K562 (cell line): ENCODE measurements around the gene PBX1. TPM values are rescaled to one million over a fixed set of nuclear protein-coding genes. Genes with fewer than 3 reads are reported as not detected.

Experiments used
- ATAC-seq: fragments of 200-7000 bp; cut with Tn5 transposase; 3 replicates; pipeline ENCODE4 v1.9.1; 2020; ENCODE audit warnings: moderate library complexity
- BruUV-seq: library from RNA; stranded (reverse); fragments of 400-500 nt; replicated peaks from 2 replicates; lab custom pipeline; 2021; lab: Mats Ljungman, UMichigan
- CTCF ChIA-PET: fragments of 300-600 bp; formaldehyde crosslinking; extraction: SDS; loops from one replicate; lab custom pipeline; 2021; ENCODE audit warnings: low intra/inter-chr PET ratio; lab: Yijun Ruan, JAX
- POLR2A ChIA-PET: fragments of 300-600, 350-650 bp; sonication (Branson Sonifier 250); formaldehyde crosslinking; extraction: SDS; loops from one replicate; lab custom pipeline; 2021; ENCODE audit warnings: antibody characterized with exemption, inconsistent platforms; lab: Yijun Ruan, JAX
- DNase-seq, 4 experiments: peaks; one replicate each; pipeline versions ENCODE4 v3.0.0 to v3.0.0-alpha.2; 2011 to 2018; ENCODE audit warnings: low spot score in 3 of 4, mixed read lengths in 3 of 4; ENCODE audit errors: extremely low read depth in 1 of 4
- FAIRE-seq: peaks from 2 replicates; lab custom pipeline; 2011; peaks lifted over from hg19 to GRCh38; lab: Jason Lieb, UNC
- H2AFZ ChIP-seq: 2 replicates; pipeline ENCODE4 v1.6.0; 2011; ENCODE audit warnings: low read depth, low read length, control low read depth, inconsistent platforms
- H3K27ac ChIP-seq: fragments of 200-600 bp; 3 replicates; pipeline ENCODE4 v1.8.0; 2011; ENCODE audit warnings: low read depth, mild to moderate bottlenecking, control low read depth, inconsistent platforms, low read length, moderate library complexity, mixed read lengths; ENCODE audit errors: extremely low read depth
- H3K27me3 ChIP-seq, 2 experiments: fragments of 300-600 bp in 1 of 2; 2 replicates in 1 of 2; 3 replicates in 1 of 2; pipeline versions ENCODE4 v1.6.0 to v1.8.0; 2011; ENCODE audit warnings: inconsistent platforms in 2 of 2, low read length in 2 of 2, mild to moderate bottlenecking in 1 of 2, mixed read lengths in 1 of 2, moderate library complexity in 1 of 2; ENCODE audit not compliant: control insufficient read depth in 2 of 2, insufficient read depth in 2 of 2
- H3K36me3 ChIP-seq: fragments of 300-600 bp; 3 replicates; pipeline ENCODE4 v1.8.0; 2011; ENCODE audit warnings: mild to moderate bottlenecking, low read length, inconsistent platforms; ENCODE audit not compliant: control insufficient read depth, insufficient read depth
- H3K4me1 ChIP-seq, 2 experiments: fragments of 200-600 bp in 1 of 2; replicated peaks in 1 of 2; 2 replicates in 1 of 2; 3 replicates in 1 of 2; pipeline versions ENCODE4 v1.5.1 to v1.8.0; 2011; ENCODE audit warnings: inconsistent platforms in 2 of 2, low read length in 2 of 2, mild to moderate bottlenecking in 1 of 2, mixed read lengths in 1 of 2, moderate library complexity in 1 of 2; ENCODE audit not compliant: control insufficient read depth in 2 of 2, insufficient read depth in 2 of 2
- H3K4me2 ChIP-seq: 2 replicates; pipeline ENCODE4 v1.6.1; 2011; ENCODE audit warnings: low read length, control low read depth, inconsistent platforms, mixed read lengths; ENCODE audit not compliant: insufficient read depth
- H3K4me3 ChIP-seq: fragments of 200-600 bp; sonication (generic), shearing (Covaris generic); 2 replicates; pipeline ENCODE4 v1.5.1; 2016; ENCODE audit warnings: control low read depth, inconsistent platforms
- H3K79me2 ChIP-seq: fragments of 200-600 bp; 3 replicates; pipeline ENCODE4 v1.8.0; 2011; ENCODE audit warnings: low read length, inconsistent platforms; ENCODE audit not compliant: control insufficient read depth, insufficient read depth
- H3K9ac ChIP-seq, 2 experiments: 2 replicates each; pipeline versions ENCODE4 v1.6.0 to v1.6.1; 2011; ENCODE audit warnings: low read depth in 2 of 2, low read length in 2 of 2, control low read depth in 1 of 2, inconsistent platforms in 1 of 2, mild to moderate bottlenecking in 1 of 2, mixed read lengths in 1 of 2; ENCODE audit not compliant: insufficient read depth in 1 of 2
- H3K9me1 ChIP-seq: one replicate; pipeline ENCODE4 v1.6.0; 2011; ENCODE audit warnings: inconsistent platforms, mild to moderate bottlenecking, low read length, moderate library complexity; ENCODE audit not compliant: control insufficient read depth, insufficient read depth
- H3K9me3 ChIP-seq: replicated peaks from 2 replicates; pipeline ENCODE4 v1.5.1; 2011; ENCODE audit warnings: low read depth, low read length, inconsistent platforms; ENCODE audit not compliant: control insufficient read depth, insufficient read depth
- H4K20me1 ChIP-seq: replicated peaks from 2 replicates; pipeline ENCODE4 v1.6.1; 2011; ENCODE audit warnings: low read length, inconsistent platforms, mixed read lengths; ENCODE audit not compliant: control insufficient read depth, insufficient read depth
- EHMT2 ChIP-seq: fragments of 450-650 bp; IDR thresholded peaks from 2 replicates; pipeline ENCODE4 v1.6.1; 2018; ENCODE audit warnings: antibody characterized with exemption
- ZFP1 ChIP-seq: fragments of 450-650 bp; formaldehyde crosslinking; IDR thresholded peaks from 2 replicates; pipeline ENCODE4 v1.4.0; 2020; ENCODE audit warnings: mild to moderate bottlenecking, mixed read lengths
- ZNF507 ChIP-seq: conservative IDR thresholded peaks from 2 replicates; pipeline ENCODE4 v1.6.1; 2017; ENCODE audit warnings: missing genetic modification characterization, missing compliant biosample characterization
- WGBS: fragments of 100-300 bp; shearing (Covaris generic); methylation state at CpG from one replicate; pipeline ENCODE4 v1.1.6; 2016; ENCODE audit warnings: low coverage, mixed read lengths; ENCODE audit not compliant: insufficient coverage; ENCODE audit errors: missing lambda C conversion rate; 5-methylcytosine and 5-hydroxymethylcytosine counted together
- in situ Hi-C: fragments of 300-500 bp; cut with MboI; formaldehyde crosslinking; loops from 4 replicates; pipeline ENCODE4 v1.15.0; 2018; ENCODE audit warnings: inconsistent platforms, mixed read lengths
- intact Hi-C: fragments of 100-400 bp; cut with micrococcal nuclease; formaldehyde crosslinking; loops from 2 replicates; pipeline ENCODE4 v1.14.2; 2022
- polyA plus RNA-seq, 8 experiments: library from polyadenylated mRNA; depleted of rRNA in 4 of 8; stranded (reverse) in 5 of 8; unstranded in 3 of 8; fragments of >200 nt; fragmentation: Nextera tagmentation in 2 of 8; fragmentation: Illumina TruSeq in 1 of 8; extraction: Ambion mirVana in 2 of 8; extraction: Trizol in 1 of 8; gene quantifications; 2 replicates each; pipeline versions ENCODE4 v1.2.1 to v1.2.3, GENCODE V29; 2011 to 2014; ENCODE audit warnings: inconsistent platforms in 1 of 8, missing spikeins in 1 of 8
- total RNA-seq, 7 experiments: library from RNA; depleted of rRNA in 6 of 7; stranded (reverse); fragments of >200 nt in 6 of 7; fragmentation: Illumina TruSeq in 2 of 7; extraction: Trizol in 2 of 7; gene quantifications; 2 replicates each; pipeline versions ENCODE4 v1.2.1 to v1.2.3, GENCODE V29; 2011 to 2021; ENCODE audit warnings: low replicate concordance in 1 of 7
- TF ChIP-seq, protein P1 (sequence below): fragments of 450-650 bp; IDR thresholded peaks from 2 replicates; pipeline ENCODE4 v1.6.1; 2016; ENCODE audit warnings: low read depth
- TF ChIP-seq, protein P2 (sequence below): sonication (generic); IDR thresholded peaks from 2 replicates; pipeline ENCODE4 v1.6.1; 2016

PBX1 gene
- total and polyA plus RNA-seq, 9 of the 15 experiments (the other 6 are each of a cell fraction or from before 2014, with no cell fraction given), result 0.03 to 0.62 (median 0.17) TPM

DNA sequence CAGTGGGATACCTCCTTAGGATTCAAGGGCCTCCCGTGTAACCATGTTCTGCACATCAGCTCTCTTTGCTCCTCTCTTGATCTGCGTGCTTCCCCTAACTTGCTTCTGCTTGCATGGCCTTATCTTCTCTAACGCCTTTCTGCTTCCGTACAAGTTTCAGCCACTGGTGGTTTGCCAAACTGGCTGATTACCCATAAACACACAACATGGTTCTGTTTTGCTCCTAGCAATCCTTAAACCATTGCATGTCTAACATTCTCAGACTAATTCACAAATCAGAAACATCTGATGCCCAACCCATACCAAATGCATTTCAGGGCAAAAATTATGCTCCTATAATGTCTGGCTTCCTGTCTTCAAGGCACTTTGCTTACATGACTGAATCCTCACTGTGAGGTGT lies 166.4 kb downstream of the PBX1 start:
- intact Hi-C loops (no loop called here), in situ Hi-C loops (no loop called here)
- TF ChIP-seq, protein P1, sequence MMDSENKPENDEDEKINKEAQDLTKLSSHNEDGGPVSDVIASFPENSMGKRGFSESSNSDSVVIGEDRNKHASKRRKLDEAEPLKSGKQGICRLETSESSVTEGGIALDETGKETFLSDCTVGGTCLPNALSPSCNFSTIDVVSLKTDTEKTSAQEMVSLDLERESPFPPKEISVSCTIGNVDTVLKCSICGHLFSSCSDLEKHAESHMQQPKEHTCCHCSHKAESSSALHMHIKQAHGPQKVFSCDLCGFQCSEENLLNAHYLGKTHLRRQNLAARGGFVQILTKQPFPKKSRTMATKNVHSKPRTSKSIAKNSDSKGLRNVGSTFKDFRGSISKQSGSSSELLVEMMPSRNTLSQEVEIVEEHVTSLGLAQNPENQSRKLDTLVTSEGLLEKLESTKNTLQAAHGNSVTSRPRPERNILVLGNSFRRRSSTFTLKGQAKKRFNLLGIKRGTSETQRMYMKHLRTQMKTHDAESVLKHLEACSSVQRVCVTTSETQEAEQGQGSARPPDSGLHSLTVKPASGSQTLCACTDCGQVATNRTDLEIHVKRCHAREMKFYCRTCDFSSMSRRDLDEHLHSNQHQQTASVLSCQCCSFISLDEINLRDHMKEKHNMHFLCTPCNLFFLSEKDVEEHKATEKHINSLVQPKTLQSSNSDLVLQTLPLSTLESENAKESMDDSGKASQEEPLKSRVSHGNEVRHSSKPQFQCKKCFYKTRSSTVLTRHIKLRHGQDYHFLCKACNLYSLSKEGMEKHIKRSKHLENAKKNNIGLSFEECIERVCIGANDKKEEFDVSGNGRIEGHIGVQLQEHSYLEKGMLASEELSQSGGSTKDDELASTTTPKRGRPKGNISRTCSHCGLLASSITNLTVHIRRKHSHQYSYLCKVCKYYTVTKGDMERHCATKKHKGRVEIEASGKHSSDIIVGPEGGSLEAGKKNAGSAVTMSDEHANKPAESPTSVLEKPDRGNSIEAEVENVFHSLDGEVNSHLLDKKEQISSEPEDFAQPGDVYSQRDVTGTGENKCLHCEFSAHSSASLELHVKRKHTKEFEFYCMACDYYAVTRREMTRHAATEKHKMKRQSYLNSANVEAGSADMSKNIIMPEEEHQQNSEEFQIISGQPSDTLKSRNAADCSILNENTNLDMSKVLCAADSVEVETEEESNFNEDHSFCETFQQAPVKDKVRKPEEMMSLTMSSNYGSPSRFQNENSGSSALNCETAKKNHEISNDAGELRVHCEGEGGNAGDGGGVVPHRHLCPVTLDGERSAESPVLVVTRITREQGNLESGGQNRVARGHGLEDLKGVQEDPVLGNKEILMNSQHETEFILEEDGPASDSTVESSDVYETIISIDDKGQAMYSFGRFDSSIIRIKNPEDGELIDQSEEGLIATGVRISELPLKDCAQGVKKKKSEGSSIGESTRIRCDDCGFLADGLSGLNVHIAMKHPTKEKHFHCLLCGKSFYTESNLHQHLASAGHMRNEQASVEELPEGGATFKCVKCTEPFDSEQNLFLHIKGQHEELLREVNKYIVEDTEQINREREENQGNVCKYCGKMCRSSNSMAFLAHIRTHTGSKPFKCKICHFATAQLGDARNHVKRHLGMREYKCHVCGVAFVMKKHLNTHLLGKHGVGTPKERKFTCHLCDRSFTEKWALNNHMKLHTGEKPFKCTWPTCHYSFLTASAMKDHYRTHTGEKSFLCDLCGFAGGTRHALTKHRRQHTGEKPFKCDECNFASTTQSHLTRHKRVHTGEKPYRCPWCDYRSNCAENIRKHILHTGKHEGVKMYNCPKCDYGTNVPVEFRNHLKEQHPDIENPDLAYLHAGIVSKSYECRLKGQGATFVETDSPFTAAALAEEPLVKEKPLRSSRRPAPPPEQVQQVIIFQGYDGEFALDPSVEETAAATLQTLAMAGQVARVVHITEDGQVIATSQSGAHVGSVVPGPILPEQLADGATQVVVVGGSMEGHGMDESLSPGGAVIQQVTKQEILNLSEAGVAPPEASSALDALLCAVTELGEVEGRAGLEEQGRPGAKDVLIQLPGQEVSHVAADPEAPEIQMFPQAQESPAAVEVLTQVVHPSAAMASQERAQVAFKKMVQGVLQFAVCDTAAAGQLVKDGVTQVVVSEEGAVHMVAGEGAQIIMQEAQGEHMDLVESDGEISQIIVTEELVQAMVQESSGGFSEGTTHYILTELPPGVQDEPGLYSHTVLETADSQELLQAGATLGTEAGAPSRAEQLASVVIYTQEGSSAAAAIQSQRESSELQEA, result peak; percentile 74
- TF ChIP-seq EHMT2, result peak; percentile 44; the same call in 1 of the 2 replicates
- TF ChIP-seq, protein P2, sequence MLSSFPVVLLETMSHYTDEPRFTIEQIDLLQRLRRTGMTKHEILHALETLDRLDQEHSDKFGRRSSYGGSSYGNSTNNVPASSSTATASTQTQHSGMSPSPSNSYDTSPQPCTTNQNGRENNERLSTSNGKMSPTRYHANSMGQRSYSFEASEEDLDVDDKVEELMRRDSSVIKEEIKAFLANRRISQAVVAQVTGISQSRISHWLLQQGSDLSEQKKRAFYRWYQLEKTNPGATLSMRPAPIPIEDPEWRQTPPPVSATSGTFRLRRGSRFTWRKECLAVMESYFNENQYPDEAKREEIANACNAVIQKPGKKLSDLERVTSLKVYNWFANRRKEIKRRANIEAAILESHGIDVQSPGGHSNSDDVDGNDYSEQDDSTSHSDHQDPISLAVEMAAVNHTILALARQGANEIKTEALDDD, result 0 out of 2 replicates have a peak, but pooled peaks have one; percentile 25
- no peak for TF ChIP-seq ZFP1 (CRISPR knock-in tag)
- TF ChIP-seq ZNF507 (tag), result no peak
- Histone ChIP-seq H3K79me2 (no peaks in the 10 kb centered on the region), H4K20me1 (no peaks in the 10 kb centered on the region), H3K4me1 (peaks cover 0 to 18% of the 10 kb centered on the region in 2 experiments; a peak in 2 of 5 replicates), H3K27ac (no peak overlapping the region), H3K9ac (no peak overlapping the region), H3K36me3 (no peaks in the 10 kb centered on the region), H3K4me2 (no peak overlapping the region), H2AFZ (peak overlapping the region; percentile 80), H3K9me3 (0 out of 2 replicates have a peak, but pooled peaks cover 2% of the 10 kb centered on the region), H3K4me3 (no peak overlapping the region), H3K27me3 (no peaks in the 10 kb centered on the region), H3K9me1 (no peaks in the 10 kb centered on the region)
- CTCF ChIA-PET, result no interaction called here
- no TSS peak for BruUV-seq
- DNase-seq (no peak), FAIRE-seq (peak; percentile 11), ATAC-seq (peak; percentile 63)
- POLR2A ChIA-PET, result interaction anchor here (0.8 to 1.4 kb wide), 2 partner anchors 10 to 11 kb away, joined by 3 to 6 read pairs; no protein-coding TSS in a partner anchor
- WGBS, result 3% methylated on average over 4 of the region's 4 CpGs
